ENCODE results near the gene CAPN8.

CAPN8 gene

DNA sequence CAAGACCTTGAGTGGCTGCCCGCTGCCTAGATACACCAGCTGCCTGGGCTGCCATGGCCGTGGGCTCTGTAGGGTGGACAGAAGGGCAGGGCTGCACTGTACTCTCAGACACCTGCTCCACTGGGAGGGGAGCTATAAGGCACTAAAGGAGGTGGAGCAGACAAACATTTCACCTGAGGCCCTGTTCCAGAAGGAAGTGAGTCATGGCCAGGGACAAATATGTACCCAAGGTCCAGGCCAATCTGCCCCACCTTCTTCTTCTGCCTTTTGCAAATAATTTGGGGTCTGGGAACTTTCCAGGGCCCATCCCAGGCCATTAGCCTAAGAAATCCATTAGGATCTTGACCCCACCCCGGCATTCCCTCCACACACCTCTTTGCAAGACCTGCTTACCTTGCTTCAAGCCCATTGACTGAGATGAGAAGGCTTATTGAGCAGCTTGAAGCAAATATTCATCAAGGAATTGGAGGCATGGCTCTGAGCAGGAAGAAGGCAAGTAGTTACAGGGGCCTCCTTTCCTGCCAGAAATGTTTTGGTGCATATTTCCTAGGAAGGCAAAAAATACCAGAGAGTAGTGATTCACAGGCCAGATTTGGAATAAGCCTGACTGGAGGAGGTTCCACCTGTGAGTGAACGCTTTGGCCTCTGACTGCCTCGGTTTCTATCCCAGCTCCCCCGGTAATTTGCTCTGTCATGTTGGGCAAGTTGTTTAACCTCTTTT lies at the start of gene CAPN8:
Gene CAPN8, minus strand, starts transcription at position 110 of the 721 bp plus-strand sequence. Its CDS starts 55 bp downstream, at position 55.
- DNase-seq, result no peak

DNA sequence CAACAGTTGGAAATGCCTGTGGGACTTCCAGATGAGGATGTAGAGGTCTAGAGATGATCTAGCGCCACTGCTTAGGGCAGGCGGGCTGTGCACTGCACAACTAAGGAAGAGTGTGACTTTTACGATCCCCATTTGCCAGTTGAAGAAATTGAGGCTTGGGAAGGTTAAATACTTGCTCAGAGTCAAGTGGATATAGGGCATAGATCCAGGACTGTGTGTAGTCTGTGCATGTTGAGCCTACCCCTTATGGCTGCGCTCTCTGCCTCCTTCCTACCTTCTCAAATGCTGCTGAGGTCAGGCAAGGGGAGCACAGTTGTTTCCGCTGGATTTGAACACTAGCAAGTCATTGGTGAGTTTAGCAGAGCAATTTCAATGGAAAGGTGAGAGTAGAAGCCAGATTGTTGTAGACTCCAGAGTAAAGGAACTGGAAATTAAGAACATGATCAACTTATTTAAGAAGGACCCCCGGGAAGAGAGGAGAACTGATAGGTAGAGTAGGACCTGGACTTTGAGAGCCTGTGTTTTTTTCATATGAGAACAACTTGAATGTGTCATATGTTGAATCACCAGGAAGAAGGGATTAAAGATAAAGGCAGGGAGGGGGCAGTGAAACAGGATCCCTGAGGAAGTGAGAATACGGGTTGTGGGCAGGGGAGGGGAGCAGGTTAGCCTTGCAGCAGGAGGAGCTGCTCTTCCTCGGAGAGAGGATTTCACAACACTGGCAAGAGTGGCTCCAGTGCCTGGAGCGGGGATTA lies 49.5 kb upstream of the CAPN8 start:
- no peak for DNase-seq

DNA sequence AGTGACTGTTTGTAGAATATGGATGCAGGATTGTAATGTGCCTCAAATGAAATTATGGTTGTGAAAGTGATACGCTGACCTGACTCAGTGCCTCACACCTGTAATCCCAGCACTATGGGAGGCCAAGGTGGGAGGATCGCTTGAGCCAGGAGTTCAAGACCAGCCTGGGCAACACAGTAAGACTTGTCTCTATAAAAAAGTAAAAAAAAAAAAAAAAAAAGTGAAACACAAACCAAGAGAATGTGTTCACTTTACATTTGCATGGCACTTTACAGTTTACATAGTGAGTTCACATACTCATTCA lies 48.9 kb upstream of the CAPN8 start:
- no peak for DNase-seq

DNA sequence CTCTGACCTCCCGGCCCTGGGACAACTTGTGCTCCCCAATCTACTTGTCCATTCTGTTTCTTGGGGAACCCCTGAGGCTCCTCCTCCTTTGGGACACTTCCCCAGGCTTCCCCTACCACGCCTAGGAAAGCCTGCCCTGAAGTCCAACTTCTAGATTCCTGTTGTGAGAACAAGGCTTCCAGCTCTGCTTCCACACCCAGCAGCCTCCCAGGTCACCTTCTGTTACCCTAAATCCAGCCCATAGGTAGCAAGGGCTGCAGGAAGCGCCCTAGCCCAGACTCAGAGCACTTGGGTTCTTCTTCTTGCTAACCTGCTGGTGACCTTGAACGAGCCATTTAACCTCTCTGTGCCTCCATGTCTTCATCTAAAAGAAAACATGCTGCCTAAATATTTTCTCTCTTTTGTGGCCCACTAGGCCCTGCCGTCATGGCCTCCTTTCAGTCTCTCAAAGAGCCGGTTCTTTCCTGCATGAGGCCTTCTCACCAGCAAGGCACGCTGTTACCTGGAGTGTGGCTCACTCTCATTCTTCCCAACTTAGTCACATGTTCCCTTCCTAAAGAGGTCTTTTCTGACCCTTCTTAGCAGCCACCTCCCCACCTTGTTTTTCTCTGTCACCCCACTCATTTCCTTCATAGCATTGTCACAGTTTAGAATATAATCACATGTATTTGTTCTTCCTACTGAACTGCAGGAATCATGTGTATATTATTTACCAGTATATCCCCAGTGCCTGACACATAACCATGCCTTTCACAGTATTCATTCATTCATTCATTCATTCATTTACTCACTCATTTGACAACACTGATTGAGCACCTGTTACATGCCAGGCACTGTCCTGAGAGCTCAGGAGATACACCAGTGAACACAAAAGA lies 48.3 kb upstream of the CAPN8 start:
- DNase-seq, result no peak

DNA sequence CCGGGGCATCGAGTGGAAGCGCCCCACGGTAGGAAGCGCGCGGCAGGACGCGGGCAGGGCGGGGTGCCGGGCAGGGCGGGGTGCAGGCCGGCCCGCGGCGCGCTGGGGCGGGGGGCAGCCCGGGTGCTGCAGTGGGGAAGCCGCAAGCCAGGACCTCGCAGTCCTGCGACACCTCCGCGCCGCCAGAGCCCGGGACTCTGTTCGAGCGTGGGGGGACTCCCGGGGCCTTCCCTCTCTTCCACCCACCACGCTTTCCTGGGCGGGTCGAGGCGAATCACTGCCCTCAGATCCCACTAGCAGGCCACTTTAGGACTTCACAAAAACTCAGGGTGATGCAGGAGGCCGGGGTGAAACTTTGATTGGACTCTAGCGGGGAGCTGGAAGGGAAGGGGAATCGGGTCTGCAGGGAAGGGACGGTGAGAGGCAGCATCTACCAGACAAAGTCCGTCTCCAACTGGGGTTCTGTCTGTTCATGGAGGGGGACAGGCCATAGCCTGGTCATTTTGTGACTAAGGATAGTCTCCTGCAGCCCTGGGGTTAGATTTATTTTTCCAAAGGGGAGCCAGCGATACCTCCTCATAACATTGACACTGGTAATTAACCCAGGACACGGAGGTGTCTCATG lies 47.5 kb upstream of the CAPN8 start:
- no peak for DNase-seq

DNA sequence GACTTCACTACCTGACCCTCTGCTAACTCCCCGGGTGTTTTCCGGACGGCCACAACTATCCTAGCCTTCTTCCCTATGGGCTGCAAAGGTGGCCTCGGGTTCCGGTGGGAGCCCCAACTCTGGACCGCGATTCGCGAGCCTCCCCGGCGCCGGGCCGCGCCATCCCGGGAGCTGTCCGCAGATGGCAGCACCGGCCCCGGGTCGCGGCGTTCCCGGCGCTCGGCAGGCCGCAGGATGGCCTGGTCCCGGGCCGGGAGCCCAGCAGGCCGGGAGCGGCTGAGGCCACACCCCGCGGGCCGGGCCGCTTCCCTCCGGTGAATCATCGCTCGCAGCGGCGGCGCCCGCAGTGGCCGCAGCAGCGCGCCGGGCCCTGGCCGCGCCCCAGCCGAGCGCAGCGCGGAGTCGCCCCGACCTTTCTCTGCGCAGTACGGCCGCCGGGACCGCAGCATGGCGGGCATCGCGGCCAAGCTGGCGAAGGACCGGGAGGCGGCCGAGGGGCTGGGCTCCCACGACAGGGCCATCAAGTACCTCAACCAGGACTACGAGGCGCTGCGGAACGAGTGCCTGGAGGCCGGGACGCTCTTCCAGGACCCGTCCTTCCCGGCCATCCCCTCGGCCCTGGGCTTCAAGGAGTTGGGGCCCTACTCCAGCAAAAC lies 46.8 kb upstream of the CAPN8 start, which contains the start of gene CAPN2:
Gene CAPN2, plus strand, starts transcription at position 346 of the 656 bp plus-strand sequence. Its CDS starts 102 bp downstream, at position 448.
- DNase-seq, result peak; percentile 61

DNA sequence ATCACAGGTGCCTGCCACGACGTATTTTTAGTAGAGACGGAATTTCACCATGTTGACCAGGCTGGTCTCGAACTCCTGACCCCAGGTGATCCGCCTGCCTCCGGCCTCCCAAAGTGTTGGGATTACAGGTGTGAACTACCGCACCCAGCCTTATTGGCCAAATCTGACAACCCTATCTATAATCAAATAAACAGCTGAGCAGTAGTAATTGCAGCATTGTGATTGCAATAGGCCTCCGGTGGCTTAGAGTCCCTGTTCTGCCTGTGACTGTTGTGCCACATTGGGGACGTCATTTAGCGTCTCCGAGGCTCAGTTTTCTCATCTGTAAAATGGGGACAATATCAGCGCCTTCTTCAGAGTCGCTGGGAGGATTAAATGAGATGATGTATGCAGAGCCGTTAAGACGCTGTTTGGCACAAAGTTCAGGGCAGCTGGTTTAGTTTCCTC lies 46.3 kb upstream of the CAPN8 start:
- no peak for DNase-seq

DNA sequence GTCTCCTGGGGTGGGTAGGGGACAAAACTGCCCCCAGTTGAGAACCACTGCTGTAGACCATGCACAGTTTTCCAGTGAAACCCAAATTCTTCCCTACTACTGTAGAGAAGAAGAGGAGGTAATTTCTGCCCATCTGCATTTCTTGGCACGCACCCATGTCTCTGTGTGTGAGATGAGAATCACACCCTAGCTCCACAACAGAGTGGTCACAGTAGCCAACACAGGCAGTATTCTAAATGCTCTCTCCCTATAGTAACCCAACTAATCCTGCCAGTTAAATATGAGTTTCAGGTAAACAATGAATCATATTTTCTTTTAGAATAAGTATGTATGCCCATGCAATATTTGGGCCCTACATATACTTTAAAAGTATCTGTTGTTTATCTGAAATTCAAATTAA lies 45.7 kb upstream of the CAPN8 start:
- DNase-seq, result no peak

DNA sequence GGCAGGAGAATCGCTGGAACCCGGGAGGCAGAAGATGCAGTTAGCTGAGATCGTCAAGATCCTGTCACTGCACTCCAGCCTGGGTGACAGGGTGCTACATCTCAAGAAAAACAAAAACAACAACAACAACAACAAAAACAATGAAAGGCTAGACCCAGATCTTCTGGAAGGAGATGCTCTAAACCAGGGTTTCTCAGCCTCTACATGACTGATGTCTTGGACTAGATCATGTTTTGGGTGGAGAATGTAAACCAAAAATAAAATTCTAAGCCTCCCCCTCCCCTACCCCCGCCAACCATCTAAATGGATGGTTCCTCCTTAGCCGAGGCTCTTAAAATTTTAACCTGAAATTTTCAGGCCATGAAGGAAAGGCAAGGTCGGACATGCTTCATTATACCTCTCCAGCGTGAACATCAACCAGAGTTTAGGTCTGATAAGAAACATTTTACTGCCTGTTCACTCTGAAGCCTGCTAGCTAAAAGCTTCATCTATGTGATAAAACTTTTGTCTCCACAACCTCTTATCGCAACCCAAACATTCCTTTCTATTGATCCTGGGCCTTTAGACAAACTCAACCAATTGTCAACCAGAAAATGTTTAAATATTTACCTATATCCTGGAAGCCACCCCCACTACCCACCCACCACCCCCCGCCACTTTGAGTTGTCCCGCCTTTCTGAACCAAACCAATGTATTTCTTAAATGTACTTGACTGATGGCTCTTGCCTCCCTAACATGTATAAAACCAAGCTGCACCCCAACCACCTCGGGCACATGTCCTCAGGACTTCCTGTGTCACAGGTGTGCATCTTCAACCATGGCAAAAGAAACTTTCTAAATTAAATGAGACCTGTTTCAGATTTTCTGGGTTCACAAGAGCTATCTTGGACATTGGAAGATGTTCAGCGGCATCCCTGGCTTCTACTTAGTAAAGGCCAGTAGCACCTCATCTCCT lies 45.0 kb upstream of the CAPN8 start:
- no peak for DNase-seq

DNA sequence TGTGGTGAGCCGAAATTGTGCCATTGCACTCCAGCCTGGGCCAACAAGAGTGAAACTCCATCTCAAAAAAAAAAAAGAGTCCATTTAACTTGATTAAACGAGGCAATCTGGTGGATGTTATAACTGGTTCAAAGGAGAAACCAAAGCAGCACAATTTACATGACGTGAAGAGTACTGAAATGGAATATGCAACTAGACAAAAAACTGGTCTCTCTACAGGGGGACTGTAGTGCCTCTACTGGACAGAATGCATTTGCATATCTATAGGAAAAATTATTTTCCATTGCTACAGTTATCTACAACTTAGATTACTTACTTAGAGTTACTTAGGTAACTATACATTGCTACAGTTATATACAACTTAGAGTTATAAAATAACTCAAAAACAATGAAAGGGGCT lies 44.1 kb upstream of the CAPN8 start:
- DNase-seq, result no peak

DNA sequence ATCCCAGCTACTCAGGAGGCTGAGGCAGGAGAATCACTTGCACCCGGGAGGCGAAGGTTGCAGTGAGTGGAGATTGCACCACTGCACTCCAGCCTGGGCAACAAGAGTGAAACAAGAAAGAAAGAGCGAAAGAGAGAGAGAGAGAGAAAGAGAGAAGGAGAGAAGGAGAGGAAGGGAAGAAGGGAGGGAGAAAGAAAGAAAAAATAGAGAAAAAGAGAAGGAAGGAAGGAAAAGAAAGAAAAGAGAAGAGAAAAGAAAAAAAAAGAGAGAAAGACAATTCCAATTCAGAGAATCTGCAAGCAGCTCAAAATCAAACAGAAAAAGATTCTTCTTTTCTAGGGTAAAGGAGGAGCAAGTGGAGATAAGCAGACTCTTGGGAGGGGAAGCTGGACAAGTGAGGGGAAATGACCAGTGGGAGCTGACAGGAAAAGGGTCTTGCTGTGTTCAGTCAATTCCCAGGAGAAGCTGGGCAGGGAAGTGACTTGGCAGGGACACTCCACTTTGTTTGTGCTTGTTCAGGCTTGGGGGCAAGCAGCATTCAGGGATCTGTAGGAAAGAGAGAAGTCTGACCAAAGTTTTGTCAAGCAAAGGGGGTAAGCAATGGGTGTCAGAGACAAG lies 43.3 kb upstream of the CAPN8 start:
- DNase-seq, result no peak

DNA sequence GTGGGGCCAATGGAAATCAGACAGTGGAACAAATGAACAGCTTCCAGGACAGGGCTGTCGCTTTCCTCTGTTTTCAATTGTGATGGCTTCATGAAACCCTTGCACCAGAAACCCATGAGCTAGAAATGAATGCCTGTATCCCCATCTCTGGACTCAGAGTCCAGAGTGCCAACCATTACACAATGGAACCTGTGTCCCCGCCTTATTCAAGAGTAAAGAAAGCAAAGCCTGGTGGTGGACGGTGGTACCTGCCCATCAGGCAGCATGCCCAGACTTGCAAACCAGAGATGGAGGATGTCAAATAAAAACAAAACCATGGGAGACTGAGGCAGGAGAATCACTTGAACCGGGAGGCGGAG lies 42.5 kb upstream of the CAPN8 start:
- DNase-seq, result peak; percentile 66

DNA sequence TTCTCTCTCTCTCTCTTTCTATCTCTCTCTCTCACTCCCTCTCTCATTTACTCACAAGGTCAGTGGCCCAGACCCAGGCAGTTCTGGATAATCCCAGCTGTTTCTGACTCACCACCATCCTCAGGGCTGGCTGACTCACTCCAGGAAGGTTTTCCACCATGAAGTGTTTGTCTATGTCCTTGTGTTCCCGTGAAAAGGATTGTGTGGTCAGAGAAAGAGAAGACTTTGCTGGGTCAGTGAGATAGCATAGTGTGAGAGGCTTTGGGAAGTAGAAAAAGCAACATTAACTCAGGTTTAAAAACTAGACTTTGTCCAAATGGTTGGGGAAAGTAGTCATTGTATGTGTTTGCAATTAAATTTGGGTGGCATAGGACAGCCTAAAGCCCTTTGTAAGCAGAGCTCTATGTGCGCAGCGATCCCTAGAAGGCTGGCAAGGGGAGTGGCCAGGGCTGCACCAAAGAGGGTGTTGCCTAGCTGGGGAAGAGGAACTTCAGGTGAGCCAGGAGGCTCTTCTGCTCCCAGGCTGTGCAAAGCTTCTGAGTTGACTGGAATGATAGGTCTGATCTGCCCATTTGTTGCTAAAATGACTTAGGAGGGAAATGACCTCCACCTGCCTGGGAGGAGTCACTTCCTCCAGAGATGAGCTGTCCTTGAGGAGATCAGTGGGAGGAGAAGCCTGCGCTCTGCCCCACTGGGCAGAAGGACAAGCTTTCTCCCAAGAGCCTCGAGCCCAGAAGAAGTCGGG lies 41.9 kb upstream of the CAPN8 start:
- peak; percentile 84 for DNase-seq

DNA sequence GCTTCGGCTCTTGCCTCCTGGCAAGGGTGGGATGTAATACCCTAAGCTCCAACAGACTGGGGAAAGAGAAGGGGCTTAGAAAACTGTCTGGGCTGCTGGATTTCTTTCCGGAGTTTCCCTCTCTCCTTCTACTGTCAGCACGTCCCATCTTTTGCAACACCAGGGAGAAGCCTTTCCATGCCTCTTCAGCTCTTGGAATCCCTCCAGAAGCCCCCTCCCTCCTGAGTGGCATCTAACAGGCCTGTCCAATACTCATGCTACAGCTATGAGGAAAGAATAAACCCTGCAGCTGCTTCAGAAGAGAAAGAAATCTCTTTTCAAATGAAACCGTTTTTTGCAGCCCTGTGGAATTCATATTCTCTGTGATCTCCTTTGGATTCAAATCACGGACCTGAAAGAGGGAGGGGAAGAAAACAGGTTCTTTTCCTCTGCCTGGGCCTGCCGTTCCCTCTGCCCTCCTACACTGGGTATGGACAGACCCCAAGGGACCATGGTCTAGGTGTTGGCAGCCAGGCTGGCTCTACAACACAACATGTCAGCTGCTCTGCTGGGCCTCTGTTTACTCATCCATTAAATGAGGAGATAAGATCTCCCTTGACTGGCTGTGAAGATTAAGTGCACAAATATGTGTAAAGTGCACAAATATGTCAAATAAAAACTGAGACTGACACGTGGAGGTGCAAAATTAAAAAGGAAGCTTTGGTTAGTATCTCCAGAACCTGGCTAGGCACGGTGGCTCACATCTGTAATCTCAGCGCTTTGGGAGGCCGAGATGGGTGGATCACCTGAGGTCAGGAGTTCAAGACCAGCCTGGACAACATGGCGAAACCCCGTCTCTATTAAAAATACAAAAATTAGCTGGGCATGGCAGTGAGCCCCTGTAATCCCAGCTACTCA lies 40.8 kb upstream of the CAPN8 start:
- peak; percentile 52 for DNase-seq

DNA sequence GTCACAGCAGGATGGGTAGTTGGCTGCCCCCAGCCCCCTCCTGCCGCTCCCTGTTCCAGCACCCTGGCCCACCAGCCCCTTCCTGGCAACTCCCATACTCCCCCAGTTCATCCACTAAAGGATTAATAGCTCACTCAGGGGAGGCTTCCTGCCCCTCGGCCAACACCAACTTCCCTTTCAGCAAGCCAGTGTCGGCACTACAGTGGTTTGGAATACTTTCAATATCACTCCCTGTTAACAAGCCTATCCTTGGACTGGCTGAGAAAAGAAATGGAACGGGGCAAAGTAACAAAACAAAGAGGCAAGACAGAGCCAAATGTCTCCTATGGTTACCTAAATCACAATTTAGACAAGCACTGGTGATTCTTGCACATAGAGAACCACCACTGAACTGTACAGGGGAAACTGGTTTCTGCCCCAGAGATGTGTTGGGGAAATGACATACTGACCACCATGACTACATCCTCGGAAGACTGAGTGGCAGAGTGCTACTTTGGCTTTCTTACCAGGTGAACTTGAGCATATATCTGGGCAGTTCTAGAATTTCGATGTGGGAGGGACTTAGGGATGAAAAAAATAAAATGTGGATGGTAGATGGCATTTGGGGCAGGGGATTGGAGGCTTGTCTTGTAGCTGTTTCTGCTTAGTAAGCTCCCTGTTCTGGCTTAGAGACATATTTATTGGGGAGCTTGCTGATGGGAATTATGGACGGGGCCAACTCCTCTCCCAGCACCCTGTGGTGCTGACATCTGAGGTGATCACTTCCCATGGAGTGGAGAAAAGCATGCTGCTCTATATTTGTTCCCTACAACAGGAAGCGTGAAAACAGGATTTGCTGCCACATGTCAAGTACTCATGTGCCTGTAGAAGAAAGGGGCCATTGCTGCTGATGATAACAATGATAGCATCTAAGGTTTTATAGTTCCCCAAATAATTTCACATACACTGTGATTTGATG lies 39.7 kb upstream of the CAPN8 start:
- DNase-seq, result no peak

DNA sequence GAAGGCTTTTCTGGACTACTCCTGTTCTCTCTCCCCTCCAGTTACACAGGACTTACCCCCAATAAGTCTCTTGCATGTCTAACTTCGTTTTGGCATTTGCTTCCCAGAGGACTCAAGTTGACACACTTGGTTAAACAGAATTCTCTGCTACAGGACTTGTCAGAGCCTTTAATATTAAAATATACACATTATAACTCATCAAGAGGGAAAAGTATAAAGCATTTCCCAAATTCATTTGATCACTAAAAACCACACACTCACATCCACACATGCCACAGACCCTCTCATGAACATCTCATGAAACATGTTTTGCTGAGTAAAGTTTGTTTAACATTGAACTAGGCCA lies 38.1 kb upstream of the CAPN8 start:
- DNase-seq, result no peak

DNA sequence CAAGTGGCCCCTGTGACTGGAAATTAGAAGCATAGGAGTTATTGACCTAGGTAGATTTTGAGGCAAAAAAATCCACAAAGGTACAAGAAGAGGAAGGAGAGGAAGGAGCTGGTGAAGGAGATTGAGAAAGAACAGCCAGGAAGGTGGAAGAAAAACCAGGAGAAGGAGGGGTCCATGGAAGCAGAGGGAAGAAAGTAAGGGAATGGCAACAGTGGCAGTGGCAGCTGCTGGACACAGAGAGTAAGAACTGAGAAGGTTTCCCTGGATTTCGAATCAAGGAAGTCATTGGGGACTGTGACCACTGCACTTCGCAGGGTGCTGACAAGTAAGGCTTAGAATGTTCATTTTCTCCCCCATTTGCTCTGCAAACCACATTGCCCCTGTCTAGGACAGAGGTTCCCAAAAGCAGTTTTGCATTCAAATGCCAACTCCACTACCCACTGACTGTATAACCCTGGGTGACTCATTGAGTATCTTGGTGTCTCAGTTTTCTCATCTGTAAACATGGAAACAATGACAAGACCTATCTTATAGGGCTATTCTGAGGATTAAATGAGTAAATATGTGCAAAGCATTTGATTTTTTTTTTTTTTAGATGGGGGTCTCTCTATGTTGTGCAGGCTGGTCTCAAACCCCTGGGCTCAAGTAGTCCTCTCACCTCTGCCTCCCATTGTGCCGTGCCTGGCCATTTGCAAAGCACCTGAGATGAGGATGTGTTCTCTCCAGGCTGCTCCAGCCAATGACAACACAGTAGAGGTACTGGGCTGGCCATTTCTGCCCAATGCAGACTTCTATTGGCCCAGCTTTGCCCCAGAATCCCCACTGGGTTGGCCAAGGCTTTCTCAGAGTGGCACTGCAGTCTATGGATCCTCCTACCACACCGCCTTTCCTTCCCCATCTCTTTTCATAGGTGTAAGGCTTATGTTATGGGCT lies 37.5 kb upstream of the CAPN8 start:
- DNase-seq, result no peak
